SK-N-SH treated with all-trans-retinoic acid at 6 μM for 48 hours (cell line): Measurements from ENCODE around the gene PRDM8.

Experiments used
- ATAC-seq: fragments of 200-7000 bp; cut with Tn5 transposase; 3 replicates; pipeline ENCODE4 v1.9.1; 2020; ENCODE audit warnings: mild to moderate bottlenecking, moderate library complexity
- BACH2 ChIP-seq: fragments of 250-450 bp; sonication (Bioruptor Pico); IDR thresholded peaks from 2 replicates; pipeline ENCODE4 v1.9.0; 2021; ENCODE audit warnings: mild to moderate bottlenecking, borderline replicate concordance
- CSDC2 ChIP-seq: fragments of 250-450 bp; sonication (Bioruptor Pico); IDR thresholded peaks from 2 replicates; pipeline ENCODE4 v1.5.0; 2020; ENCODE audit warnings: mild to moderate bottlenecking, moderate library complexity
- ESRRG ChIP-seq: fragments of 250-450 bp; sonication (Bioruptor Pico); IDR thresholded peaks from 2 replicates; pipeline ENCODE4 v1.6.1; 2021; ENCODE audit warnings: mild to moderate bottlenecking
- GLIS3 ChIP-seq: fragments of 250-450 bp; sonication (Bioruptor Pico); IDR thresholded peaks from 2 replicates; pipeline ENCODE4 v1.5.0; 2020; ENCODE audit warnings: mild to moderate bottlenecking, moderate library complexity
- ISL1 ChIP-seq: fragments of 250-450 bp; sonication (Bioruptor Pico); IDR thresholded peaks from 2 replicates; pipeline ENCODE4 v2.1.2; 2022; ENCODE audit warnings: mild to moderate bottlenecking, moderate library complexity
- OSR1 ChIP-seq: fragments of 250-450 bp; sonication (Bioruptor Pico); IDR thresholded peaks from 2 replicates; pipeline ENCODE4 v1.8.0; 2022; ENCODE audit warnings: moderate library complexity, mild to moderate bottlenecking, inconsistent platforms
- POU6F1 ChIP-seq: fragments of 250-450 bp; sonication (Bioruptor Pico); IDR thresholded peaks from 2 replicates; pipeline ENCODE4 v1.8.0; 2021; ENCODE audit warnings: low read depth, mild to moderate bottlenecking, moderate library complexity, borderline replicate concordance
- PPARA ChIP-seq: fragments of 250-450 bp; sonication (Bioruptor Pico); IDR thresholded peaks from 2 replicates; pipeline ENCODE4 v1.5.0; 2020; ENCODE audit warnings: mild to moderate bottlenecking, borderline replicate concordance
- RARB ChIP-seq: fragments of 250-450 bp; sonication (Bioruptor Pico); IDR thresholded peaks from 2 replicates; pipeline ENCODE4 v1.8.0; 2021; ENCODE audit warnings: mild to moderate bottlenecking, moderate library complexity
- SNAI2 ChIP-seq: fragments of 250-450 bp; sonication (Bioruptor Pico); IDR thresholded peaks from 2 replicates; pipeline ENCODE4 v1.5.0; 2020; ENCODE audit warnings: mild to moderate bottlenecking, moderate library complexity
- TCF4 ChIP-seq: fragments of 250-450 bp; sonication (Bioruptor Pico); IDR thresholded peaks from 2 replicates; pipeline ENCODE4 v1.8.0; 2021; ENCODE audit warnings: mild to moderate bottlenecking, moderate library complexity, borderline replicate concordance
- TOX ChIP-seq: fragments of 250-450 bp; sonication (Bioruptor Pico); IDR thresholded peaks from 2 replicates; pipeline ENCODE4 v1.8.0; 2021; ENCODE audit warnings: mild to moderate bottlenecking, moderate library complexity, borderline replicate concordance
- ZC3H10 ChIP-seq: fragments of 250-450 bp; sonication (Bioruptor Pico); IDR thresholded peaks from 2 replicates; pipeline ENCODE4 v1.5.1; 2021; ENCODE audit warnings: mild to moderate bottlenecking, moderate library complexity
- ZFP3 ChIP-seq: fragments of 250-450 bp; sonication (Bioruptor Pico); IDR thresholded peaks from 2 replicates; pipeline ENCODE4 v1.5.0; 2020; ENCODE audit warnings: mild to moderate bottlenecking, moderate library complexity
- ZFP30 ChIP-seq: fragments of 450-650 bp; formaldehyde crosslinking; IDR thresholded peaks from 2 replicates; pipeline ENCODE4 v1.5.0; 2022; ENCODE audit warnings: mild to moderate bottlenecking, moderate library complexity
- ZNF565 ChIP-seq: fragments of 450-650 bp; formaldehyde crosslinking; conservative IDR thresholded peaks from 2 replicates; pipeline ENCODE4 v1.5.0; 2020; ENCODE audit warnings: low read depth, mild to moderate bottlenecking, moderate library complexity
- ZNF70 ChIP-seq: fragments of 450-650 bp; formaldehyde crosslinking; IDR thresholded peaks from 2 replicates; pipeline ENCODE4 v1.5.0; 2020; ENCODE audit warnings: mild to moderate bottlenecking, moderate library complexity
- ZNF8 ChIP-seq: fragments of 450-650 bp; formaldehyde crosslinking; IDR thresholded peaks from 2 replicates; pipeline ENCODE4 v1.5.0; 2020; ENCODE audit warnings: mild to moderate bottlenecking, moderate library complexity
- TF ChIP-seq, protein P1 (sequence below): fragments of 250-450 bp; sonication (Bioruptor Pico); IDR thresholded peaks from 2 replicates; pipeline ENCODE4 v1.8.0; 2020; ENCODE audit warnings: mild to moderate bottlenecking, moderate library complexity, borderline replicate concordance
- TF ChIP-seq, protein P2 (sequence below): fragments of 250-450 bp; sonication (Bioruptor Pico); IDR thresholded peaks from 2 replicates; pipeline ENCODE4 v1.5.1; 2021; ENCODE audit warnings: mild to moderate bottlenecking, moderate library complexity
- TF ChIP-seq, protein P3 (sequence below): fragments of 250-450 bp; sonication (Bioruptor Pico); IDR thresholded peaks from 2 replicates; pipeline ENCODE4 v1.5.0; 2020; ENCODE audit warnings: mild to moderate bottlenecking, moderate library complexity

The PRDM8 gene

GRCh38 chr4:80208610-80209339 is 11.5 kb downstream of the PRDM8 start:
- TF ChIP-seq, protein P1, sequence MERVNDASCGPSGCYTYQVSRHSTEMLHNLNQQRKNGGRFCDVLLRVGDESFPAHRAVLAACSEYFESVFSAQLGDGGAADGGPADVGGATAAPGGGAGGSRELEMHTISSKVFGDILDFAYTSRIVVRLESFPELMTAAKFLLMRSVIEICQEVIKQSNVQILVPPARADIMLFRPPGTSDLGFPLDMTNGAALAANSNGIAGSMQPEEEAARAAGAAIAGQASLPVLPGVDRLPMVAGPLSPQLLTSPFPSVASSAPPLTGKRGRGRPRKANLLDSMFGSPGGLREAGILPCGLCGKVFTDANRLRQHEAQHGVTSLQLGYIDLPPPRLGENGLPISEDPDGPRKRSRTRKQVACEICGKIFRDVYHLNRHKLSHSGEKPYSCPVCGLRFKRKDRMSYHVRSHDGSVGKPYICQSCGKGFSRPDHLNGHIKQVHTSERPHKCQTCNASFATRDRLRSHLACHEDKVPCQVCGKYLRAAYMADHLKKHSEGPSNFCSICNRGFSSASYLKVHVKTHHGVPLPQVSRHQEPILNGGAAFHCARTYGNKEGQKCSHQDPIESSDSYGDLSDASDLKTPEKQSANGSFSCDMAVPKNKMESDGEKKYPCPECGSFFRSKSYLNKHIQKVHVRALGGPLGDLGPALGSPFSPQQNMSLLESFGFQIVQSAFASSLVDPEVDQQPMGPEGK: no peak
- TF ChIP-seq SNAI2 (CRISPR knock-in tag): no peak
- no peak for TF ChIP-seq ZNF565 (CRISPR knock-in tag)
- TF ChIP-seq ZC3H10 (CRISPR knock-in tag): no peak
- no peak for TF ChIP-seq ZNF8 (CRISPR knock-in tag)
- TF ChIP-seq, protein P2, sequence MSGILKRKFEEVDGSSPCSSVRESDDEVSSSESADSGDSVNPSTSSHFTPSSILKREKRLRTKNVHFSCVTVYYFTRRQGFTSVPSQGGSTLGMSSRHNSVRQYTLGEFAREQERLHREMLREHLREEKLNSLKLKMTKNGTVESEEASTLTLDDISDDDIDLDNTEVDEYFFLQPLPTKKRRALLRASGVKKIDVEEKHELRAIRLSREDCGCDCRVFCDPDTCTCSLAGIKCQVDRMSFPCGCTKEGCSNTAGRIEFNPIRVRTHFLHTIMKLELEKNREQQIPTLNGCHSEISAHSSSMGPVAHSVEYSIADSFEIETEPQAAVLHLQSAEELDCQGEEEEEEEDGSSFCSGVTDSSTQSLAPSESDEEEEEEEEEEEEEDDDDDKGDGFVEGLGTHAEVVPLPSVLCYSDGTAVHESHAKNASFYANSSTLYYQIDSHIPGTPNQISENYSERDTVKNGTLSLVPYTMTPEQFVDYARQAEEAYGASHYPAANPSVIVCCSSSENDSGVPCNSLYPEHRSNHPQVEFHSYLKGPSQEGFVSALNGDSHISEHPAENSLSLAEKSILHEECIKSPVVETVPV (CRISPR knock-in tag): no peak
- TF ChIP-seq RARB: no peak
- no peak for TF ChIP-seq ISL1 (CRISPR knock-in tag)
- TF ChIP-seq OSR1 (CRISPR knock-in tag): no peak
- no peak for ATAC-seq

GRCh38 chr4:80209340-80209701 is 12.0 kb downstream of the PRDM8 start:
- no peak for ATAC-seq
- no peak for TF ChIP-seq CSDC2 (CRISPR knock-in tag)
- TF ChIP-seq, protein P3, sequence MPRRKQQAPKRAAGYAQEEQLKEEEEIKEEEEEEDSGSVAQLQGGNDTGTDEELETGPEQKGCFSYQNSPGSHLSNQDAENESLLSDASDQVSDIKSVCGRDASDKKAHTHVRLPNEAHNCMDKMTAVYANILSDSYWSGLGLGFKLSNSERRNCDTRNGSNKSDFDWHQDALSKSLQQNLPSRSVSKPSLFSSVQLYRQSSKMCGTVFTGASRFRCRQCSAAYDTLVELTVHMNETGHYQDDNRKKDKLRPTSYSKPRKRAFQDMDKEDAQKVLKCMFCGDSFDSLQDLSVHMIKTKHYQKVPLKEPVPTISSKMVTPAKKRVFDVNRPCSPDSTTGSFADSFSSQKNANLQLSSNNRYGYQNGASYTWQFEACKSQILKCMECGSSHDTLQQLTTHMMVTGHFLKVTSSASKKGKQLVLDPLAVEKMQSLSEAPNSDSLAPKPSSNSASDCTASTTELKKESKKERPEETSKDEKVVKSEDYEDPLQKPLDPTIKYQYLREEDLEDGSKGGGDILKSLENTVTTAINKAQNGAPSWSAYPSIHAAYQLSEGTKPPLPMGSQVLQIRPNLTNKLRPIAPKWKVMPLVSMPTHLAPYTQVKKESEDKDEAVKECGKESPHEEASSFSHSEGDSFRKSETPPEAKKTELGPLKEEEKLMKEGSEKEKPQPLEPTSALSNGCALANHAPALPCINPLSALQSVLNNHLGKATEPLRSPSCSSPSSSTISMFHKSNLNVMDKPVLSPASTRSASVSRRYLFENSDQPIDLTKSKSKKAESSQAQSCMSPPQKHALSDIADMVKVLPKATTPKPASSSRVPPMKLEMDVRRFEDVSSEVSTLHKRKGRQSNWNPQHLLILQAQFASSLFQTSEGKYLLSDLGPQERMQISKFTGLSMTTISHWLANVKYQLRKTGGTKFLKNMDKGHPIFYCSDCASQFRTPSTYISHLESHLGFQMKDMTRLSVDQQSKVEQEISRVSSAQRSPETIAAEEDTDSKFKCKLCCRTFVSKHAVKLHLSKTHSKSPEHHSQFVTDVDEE (CRISPR knock-in tag): no peak
- TF ChIP-seq RARB: no peak
- TF ChIP-seq ZNF70 (CRISPR knock-in tag): no peak
- TF ChIP-seq PPARA (CRISPR knock-in tag): no peak
- no peak for TF ChIP-seq BACH2 (CRISPR knock-in tag)
- no peak for TF ChIP-seq ZNF565 (CRISPR knock-in tag)
- TF ChIP-seq, protein P2 (CRISPR knock-in tag): no peak
- TF ChIP-seq, protein P1: no peak
- no peak for TF ChIP-seq ZNF8 (CRISPR knock-in tag)
- TF ChIP-seq ZFP3: no peak
- TF ChIP-seq TCF4 (CRISPR knock-in tag): no peak
- TF ChIP-seq ZFP30 (CRISPR knock-in tag): no peak
- no peak for TF ChIP-seq TOX
- no peak for TF ChIP-seq GLIS3 (CRISPR knock-in tag)
- no peak for TF ChIP-seq POU6F1 (CRISPR knock-in tag)
- no peak for TF ChIP-seq SNAI2 (CRISPR knock-in tag)
- TF ChIP-seq ISL1 (CRISPR knock-in tag): no peak
- no peak for TF ChIP-seq ESRRG (CRISPR knock-in tag)
